Activated naive CD8-positive, alpha-beta T cell treated with anti-CD3 and anti-CD28 coated beads, Interleukin-2, amount 50 U/mL, for 24 hours (primary cell): ENCODE results near the gene CES5A.
"Not testable (repeated sequence)": the region's sequence is repeated elsewhere in the genome, so short reads cannot be mapped to it uniquely, and the experiment has no call there.

Experiments used
- ATAC-seq: fragments of 150-1000 bp; cut with Tn5 transposase; one replicate; pipeline ENCODE4 v1.10.0; 2021
- DNase-seq: peaks from one replicate; pipeline ENCODE4 v3.0.0; 2021
- H3K27ac Mint-ChIP-seq: one replicate; pipeline ENCODE4 v1.8.0; 2021; ENCODE audit warnings: mild to moderate bottlenecking, mixed read lengths
- H3K27me3 Mint-ChIP-seq: one replicate; pipeline ENCODE4 v1.8.0; 2021; ENCODE audit warnings: mixed read lengths
- H3K36me3 Mint-ChIP-seq: one replicate; pipeline ENCODE4 v1.8.0; 2021; ENCODE audit warnings: low read depth, mixed read lengths
- H3K4me1 Mint-ChIP-seq: one replicate; pipeline ENCODE4 v1.8.0; 2021; ENCODE audit warnings: mixed read lengths
- H3K4me3 Mint-ChIP-seq: one replicate; pipeline ENCODE4 v1.8.0; 2021; ENCODE audit warnings: mild to moderate bottlenecking, moderate library complexity, mixed read lengths
- H3K9me3 Mint-ChIP-seq: one replicate; pipeline ENCODE4 v1.8.0; 2021; ENCODE audit warnings: mixed read lengths

Gene CES5A

GRCh38 chr16:55875273-55875672 lies at the start of gene CES5A:
CES5A (minus strand) TSS chr16:55875373; CDS start chr16:55875221, 152 bp downstream.
- Mint-ChIP-seq H3K9me3 (no peaks in the 10 kb centered on the region), H3K27ac (no peak within 1 kb of the TSS), H3K36me3 (no peaks in the 10 kb centered on the region), H3K27me3 (peaks cover 2% of the 10 kb centered on the region), H3K4me1 (no peaks in the 10 kb centered on the region), H3K4me3 (no peak within 1 kb of the TSS)
- no peak for DNase-seq
- no peak for ATAC-seq

- DNase-seq, result no peak
- no peak for ATAC-seq
- H3K27ac Mint-ChIP-seq, result no peak overlapping the region
- peaks cover 43% of the 10 kb centered on the region for H3K27me3 Mint-ChIP-seq
- H3K36me3 Mint-ChIP-seq, result no peaks in the 10 kb centered on the region
- H3K4me1 Mint-ChIP-seq, result no peaks in the 10 kb centered on the region
- no peak overlapping the region for H3K4me3 Mint-ChIP-seq
- H3K9me3 Mint-ChIP-seq, result peaks cover 10% of the 10 kb centered on the region
These were observed 47.5 kb upstream of the CES5A start for GRCh38 chr16:55922662-55923061.

- DNase-seq (no peak), ATAC-seq (no peak)
- Mint-ChIP-seq H3K9me3 (peaks cover 10% of the 10 kb centered on the region), H3K36me3 (no peaks in the 10 kb centered on the region), H3K4me3 (no peak overlapping the region), H3K27me3 (peaks cover 33% of the 10 kb centered on the region), H3K27ac (no peak overlapping the region), H3K4me1 (no peaks in the 10 kb centered on the region)
These were observed 42.4 kb upstream of the CES5A start for GRCh38 chr16:55917373-55918160.

GRCh38 chr16:55915096-55915827 lies 40.1 kb upstream of the CES5A start:
- no peak for DNase-seq

GRCh38 chr16:55914383-55914782 lies 39.2 kb upstream of the CES5A start:
- no peak overlapping the region for H3K4me3 Mint-ChIP-seq
- no peak overlapping the region for H3K27ac Mint-ChIP-seq
- H3K4me1 Mint-ChIP-seq, result no peaks in the 10 kb centered on the region
- no peak for ATAC-seq
- H3K9me3 Mint-ChIP-seq, result no peaks in the 10 kb centered on the region
- DNase-seq, result no peak
- no peaks in the 10 kb centered on the region for H3K36me3 Mint-ChIP-seq
- H3K27me3 Mint-ChIP-seq, result peaks cover 19% of the 10 kb centered on the region

More at GRCh38 chr16:55915096-55915827, 40.1 kb upstream of the CES5A start:
- no peak overlapping the region for H3K27ac Mint-ChIP-seq
- no peaks in the 10 kb centered on the region for H3K36me3 Mint-ChIP-seq
- H3K4me1 Mint-ChIP-seq, result no peaks in the 10 kb centered on the region
- ATAC-seq, result no peak
- H3K9me3 Mint-ChIP-seq, result no peaks in the 10 kb centered on the region
- H3K27me3 Mint-ChIP-seq, result peaks cover 24% of the 10 kb centered on the region
- H3K4me3 Mint-ChIP-seq, result no peak overlapping the region

GRCh38 chr16:55913716-55914115 lies 38.5 kb upstream of the CES5A start:
- no peaks in the 10 kb centered on the region for H3K36me3 Mint-ChIP-seq
- no peaks in the 10 kb centered on the region for H3K4me1 Mint-ChIP-seq
- no peaks in the 10 kb centered on the region for H3K9me3 Mint-ChIP-seq
- DNase-seq, result no peak
- no peak for ATAC-seq
- peaks cover 15% of the 10 kb centered on the region for H3K27me3 Mint-ChIP-seq
- no peak overlapping the region for H3K4me3 Mint-ChIP-seq
- H3K27ac Mint-ChIP-seq, result no peak overlapping the region

- DNase-seq, H3K27ac Mint-ChIP-seq, H3K4me1 Mint-ChIP-seq, H3K36me3 Mint-ChIP-seq, H3K4me3 Mint-ChIP-seq, H3K9me3 Mint-ChIP-seq, ATAC-seq: not testable (repeated sequence)
- H3K27me3 Mint-ChIP-seq, result peaks cover 12% of the 10 kb centered on the region
These were observed 37.9 kb upstream of the CES5A start for GRCh38 chr16:55913121-55913520.

GRCh38 chr16:55912022-55912421 lies 36.8 kb upstream of the CES5A start:
- no peak overlapping the region for H3K27ac Mint-ChIP-seq
- ATAC-seq, result no peak

GRCh38 chr16:55911616-55912015 lies 36.4 kb upstream of the CES5A start:
- Mint-ChIP-seq H3K4me1 (no peaks in the 10 kb centered on the region), H3K27me3 (peaks cover 12% of the 10 kb centered on the region), H3K4me3 (no peak overlapping the region), H3K27ac (no peak overlapping the region), H3K36me3 (no peaks in the 10 kb centered on the region), H3K9me3 (no peaks in the 10 kb centered on the region)
- no peak for ATAC-seq
- DNase-seq, result no peak

More at GRCh38 chr16:55912022-55912421, 36.8 kb upstream of the CES5A start:
- no peak for DNase-seq
- no peak overlapping the region for H3K4me3 Mint-ChIP-seq
- no peaks in the 10 kb centered on the region for H3K36me3 Mint-ChIP-seq
- H3K4me1 Mint-ChIP-seq, result no peaks in the 10 kb centered on the region
- H3K27me3 Mint-ChIP-seq, result peaks cover 12% of the 10 kb centered on the region
- no peaks in the 10 kb centered on the region for H3K9me3 Mint-ChIP-seq

- Mint-ChIP-seq H3K9me3 (no peaks in the 10 kb centered on the region), H3K36me3 (no peaks in the 10 kb centered on the region), H3K27ac (no peak overlapping the region), H3K4me1 (no peaks in the 10 kb centered on the region), H3K4me3 (no peak overlapping the region), H3K27me3 (peaks cover 15% of the 10 kb centered on the region)
- no peak for ATAC-seq
- DNase-seq, result no peak
These were observed 34.7 kb upstream of the CES5A start for GRCh38 chr16:55909876-55910275.

- DNase-seq (no peak), ATAC-seq (no peak)
- no peak overlapping the region for H3K27ac Mint-ChIP-seq
- no peaks in the 10 kb centered on the region for H3K36me3 Mint-ChIP-seq
- H3K9me3 Mint-ChIP-seq, result no peaks in the 10 kb centered on the region
- H3K4me3 Mint-ChIP-seq, result no peak overlapping the region
- H3K4me1 Mint-ChIP-seq, result no peaks in the 10 kb centered on the region
- H3K27me3 Mint-ChIP-seq, result peaks cover 15% of the 10 kb centered on the region
These were observed 33.5 kb upstream of the CES5A start for GRCh38 chr16:55908641-55909040.

- H3K4me3 Mint-ChIP-seq, result no peak overlapping the region
- no peak overlapping the region for H3K27ac Mint-ChIP-seq
- ATAC-seq, result no peak
- H3K4me1 Mint-ChIP-seq, result no peaks in the 10 kb centered on the region
- H3K9me3 Mint-ChIP-seq, result no peaks in the 10 kb centered on the region
- no peaks in the 10 kb centered on the region for H3K36me3 Mint-ChIP-seq
- H3K27me3 Mint-ChIP-seq, result peaks cover 16% of the 10 kb centered on the region
- DNase-seq, result no peak
These were observed 32.5 kb upstream of the CES5A start for GRCh38 chr16:55907661-55908060.

- DNase-seq (no peak), ATAC-seq (no peak)
- Mint-ChIP-seq H3K27me3 (peaks cover 15% of the 10 kb centered on the region), H3K9me3 (no peaks in the 10 kb centered on the region), H3K36me3 (no peaks in the 10 kb centered on the region), H3K4me1 (no peaks in the 10 kb centered on the region), H3K27ac (no peak overlapping the region), H3K4me3 (no peak overlapping the region)
These were observed 30.9 kb upstream of the CES5A start for GRCh38 chr16:55906123-55906522.

- Mint-ChIP-seq H3K9me3 (no peaks in the 10 kb centered on the region), H3K4me3 (no peak overlapping the region), H3K27ac (no peak overlapping the region), H3K36me3 (no peaks in the 10 kb centered on the region), H3K27me3 (peaks cover 10% of the 10 kb centered on the region), H3K4me1 (peaks cover 2% of the 10 kb centered on the region)
- DNase-seq (no peak), ATAC-seq (no peak)
These were observed 30.5 kb upstream of the CES5A start for GRCh38 chr16:55905651-55906050.

GRCh38 chr16:55901566-55902217 lies 26.5 kb upstream of the CES5A start:
- H3K4me3 Mint-ChIP-seq, result no peak overlapping the region
- no peaks in the 10 kb centered on the region for H3K36me3 Mint-ChIP-seq
- H3K27ac Mint-ChIP-seq, result no peak overlapping the region
- peaks cover 2% of the 10 kb centered on the region for H3K4me1 Mint-ChIP-seq
- H3K9me3 Mint-ChIP-seq, result peaks cover 4% of the 10 kb centered on the region
- H3K27me3 Mint-ChIP-seq, result peaks cover 10% of the 10 kb centered on the region
- no peak for DNase-seq
- ATAC-seq, result no peak
